ENCODE results near the gene NLRP10.

GRCh38 chr11:7965386-7965785, at the start of gene NLRP10:
- no peak for TF ChIP-seq SALL1 (CRISPR knock-in tag; IDR thresholded peaks at IDR 0.05)
- TF ChIP-seq CTCF (CRISPR knock-in tag; IDR thresholded peaks at IDR 0.05): no peak
- no peak for TF ChIP-seq ZNF431 (CRISPR knock-in tag; IDR thresholded peaks at IDR 0.05; ENCODE audit: borderline replicate concordance, low read depth)
- no peak for TF ChIP-seq FOSL2 (CRISPR knock-in tag; IDR thresholded peaks at IDR 0.05)
- TF ChIP-seq ZFY (CRISPR knock-in tag; IDR thresholded peaks at IDR 0.05): no peak
- no peak for TF ChIP-seq ATM (IDR thresholded peaks at IDR 0.05; ENCODE audit: borderline replicate concordance)
- TF ChIP-seq BATF2 (CRISPR knock-in tag; IDR thresholded peaks at IDR 0.05): no peak
- TF ChIP-seq ZNF512 (CRISPR knock-in tag; IDR thresholded peaks at IDR 0.05): no peak
- no peak for TF ChIP-seq HMGXB4 (CRISPR knock-in tag; IDR thresholded peaks at IDR 0.05; ENCODE audit: borderline replicate concordance in 1 of 2, low read depth in 1 of 2)
- no peak for TF ChIP-seq POLR2AphosphoS5 (IDR thresholded peaks at IDR 0.05; ENCODE audit: low read depth, low read length)
- TF ChIP-seq KLF11 (CRISPR knock-in tag; IDR thresholded peaks at IDR 0.05): no peak
